ENCODE measurements around the gene PRIM2.
A peak's percentile ranks its signal among the peaks of the same experiment; 100 is the strongest.
"Not testable (repeated sequence)": the region's sequence is repeated elsewhere in the genome, so short reads cannot be mapped to it uniquely, and the experiment has no call there.

PRIM2 gene

GRCh38 chr6:57496251-57496650 is 178.8 kb downstream of the PRIM2 start:
- DNase-seq: not testable (repeated sequence)

- DNase-seq: not testable (repeated sequence)
Measured at GRCh38 chr6:57500368-57501021, 183.1 kb downstream of the PRIM2 start.

- DNase-seq: not testable (repeated sequence)
Measured at GRCh38 chr6:57502387-57502786, 185.0 kb downstream of the PRIM2 start.

GRCh38 chr6:57505251-57505650 is 187.8 kb downstream of the PRIM2 start:
- DNase-seq: not testable (repeated sequence)

- not testable (repeated sequence) for DNase-seq
Measured at GRCh38 chr6:57510390-57510789, 193.0 kb downstream of the PRIM2 start.

GRCh38 chr6:57515171-57515570 is 197.7 kb downstream of the PRIM2 start:
- DNase-seq: not testable (repeated sequence)

GRCh38 chr6:57515845-57516244 is 198.4 kb downstream of the PRIM2 start:
- DNase-seq: not testable (repeated sequence)

GRCh38 chr6:57516776-57517175 is 199.3 kb downstream of the PRIM2 start:
- DNase-seq: not testable (repeated sequence)

- DNase-seq: not testable (repeated sequence)
Measured at GRCh38 chr6:57519198-57519597, 201.8 kb downstream of the PRIM2 start.

- DNase-seq: not testable (repeated sequence)
Measured at GRCh38 chr6:57521085-57521484, 203.7 kb downstream of the PRIM2 start.

GRCh38 chr6:57523221-57523620 is 205.8 kb downstream of the PRIM2 start:
- not testable (repeated sequence) for DNase-seq

- DNase-seq: not testable (repeated sequence)
Measured at GRCh38 chr6:57529755-57530154, 212.3 kb downstream of the PRIM2 start.

GRCh38 chr6:57532660-57533059 is 215.2 kb downstream of the PRIM2 start:
- DNase-seq: not testable (repeated sequence)

- DNase-seq: not testable (repeated sequence)
Measured at GRCh38 chr6:57535121-57535520, 217.7 kb downstream of the PRIM2 start.

- DNase-seq: not testable (repeated sequence)
Measured at GRCh38 chr6:57535994-57536393, 218.6 kb downstream of the PRIM2 start.

GRCh38 chr6:57537916-57538315 is 220.5 kb downstream of the PRIM2 start:
- DNase-seq: not testable (repeated sequence)

- DNase-seq: not testable (repeated sequence)
Measured at GRCh38 chr6:57551961-57552360, 234.5 kb downstream of the PRIM2 start.

GRCh38 chr6:57557855-57558254 is 240.4 kb downstream of the PRIM2 start:
- not testable (repeated sequence) for DNase-seq

GRCh38 chr6:57559170-57559569 is 241.7 kb downstream of the PRIM2 start:
- DNase-seq: not testable (repeated sequence)

GRCh38 chr6:57562233-57562632 is 244.8 kb downstream of the PRIM2 start:
- not testable (repeated sequence) for DNase-seq

- peak in 1 of 56 donors; percentile 1 for DNase-seq
Measured at GRCh38 chr6:57572119-57572518, 254.7 kb downstream of the PRIM2 start.

GRCh38 chr6:57572844-57573243 is 255.4 kb downstream of the PRIM2 start:
- not testable (repeated sequence) for DNase-seq

- not testable (repeated sequence) for DNase-seq
Measured at GRCh38 chr6:57577023-57577422, 259.6 kb downstream of the PRIM2 start.
